ENCODE results near the gene SLC52A1.

GRCh38 chr17:5027299-5027698, 7.9 kb downstream of the SLC52A1 start:
- TF ChIP-seq CTCF (IDR thresholded peaks at IDR 0.05) (no peak), POLR2A (IDR thresholded peaks at IDR 0.05; ENCODE audit: low read length) (no peak), MAFK (IDR thresholded peaks at IDR 0.05; ENCODE audit: partially characterized antibody) (no peak), CHD2 (IDR thresholded peaks at IDR 0.05; ENCODE audit: low read length, partially characterized antibody) (no peak), EP300 (IDR thresholded peaks at IDR 0.05) (no peak), PBX3 (IDR thresholded peaks at IDR 0.05) (no peak), NPAS2 (CRISPR knock-in tag; IDR thresholded peaks at IDR 0.05; ENCODE audit: borderline replicate concordance) (no peak), ELK1 (IDR thresholded peaks at IDR 0.05; ENCODE audit: low read depth, low read length) (no peak)
